Heart right ventricle (tissue), 16 donors: Measurements from ENCODE around the gene PSENEN. TPM values are rescaled to one million over a fixed set of nuclear protein-coding genes. Genes with fewer than 3 reads are reported as not detected.

ENCODE experiments used
- ATAC-seq, 8 donors: fragments of 200-7000 bp; cut with Tn5 transposase; one replicate each; pipeline ENCODE4 v1.9.1; 2020; ENCODE audit warnings: mild to moderate bottlenecking in 8 of 8, moderate library complexity in 8 of 8, moderate number of reproducible peaks in 1 of 8
- DNase-seq, 2 donors: peaks; one replicate each; pipeline ENCODE4 v3.0.0-alpha.2; 2020
- H3K27ac ChIP-seq, 10 donors: fragments of 200-600 bp; sonication (generic) in 2 of 10; one replicate each; pipeline versions ENCODE4 v1.5.0 to v1.8.0; 2020 to 2022; ENCODE audit warnings: mild to moderate bottlenecking in 3 of 10
- H3K27me3 ChIP-seq, 7 donors: fragments of 200-600 bp; one replicate each; pipeline ENCODE4 v1.8.0; 2021 to 2022; ENCODE audit warnings: mild to moderate bottlenecking in 2 of 7
- H3K36me3 ChIP-seq, 9 donors: fragments of 200-600 bp; sonication (generic) in 1 of 9; one replicate each; pipeline versions ENCODE4 v1.5.0 to v1.8.0; 2020 to 2022; ENCODE audit warnings: mild to moderate bottlenecking in 2 of 9
- H3K4me1 ChIP-seq, 9 donors: fragments of 200-600 bp; sonication (generic) in 1 of 9; one replicate each; pipeline versions ENCODE4 v1.5.0 to v1.8.0; 2020 to 2022; ENCODE audit warnings: mild to moderate bottlenecking in 4 of 9
- H3K4me3 ChIP-seq, 10 donors: fragments of 200-600 bp; sonication (generic) in 2 of 10; one replicate each; pipeline versions ENCODE4 v1.5.0 to v1.8.0; 2020 to 2022; ENCODE audit warnings: mild to moderate bottlenecking in 7 of 10, moderate library complexity in 2 of 10
- H3K9me3 ChIP-seq, 11 donors: fragments of 200-600 bp in 10 of 11; sonication (generic) in 2 of 11; one replicate each; pipeline versions ENCODE4 v1.5.0 to v1.8.0; 2013 to 2022; ENCODE audit warnings: mild to moderate bottlenecking in 2 of 11, control low read depth in 1 of 11, moderate library complexity in 1 of 11
- WGBS, 2 donors: extraction: QIAGEN DNeasy Blood & Tissue Kit; methylation state at CpG; one replicate each; pipeline ENCODE4 v1.1.7; 2013; ENCODE audit warnings: inconsistent platforms in 1 of 2; 5-methylcytosine and 5-hydroxymethylcytosine counted together
- intact Hi-C, 10 donors: fragments of 100-400 bp; cut with DNase I; formaldehyde crosslinking; loops; one replicate each; pipeline versions ENCODE4 v1.11.1 to v1.14.2; 2022
- polyA plus RNA-seq, 2 donors: library from polyadenylated mRNA; stranded (reverse); fragments of 200-250 nt; gene quantifications; one replicate each; pipeline ENCODE4 v1.2.3, GENCODE V29; 2013
- total RNA-seq, 10 donors: library from RNA; stranded (reverse); fragmentation: NEBNext Ultra II Directional in 3 of 10; extraction: Animal tissue kit (Norgen Biotek cat#: 25700) in 3 of 10; gene quantifications; one replicate each; pipeline versions ENCODE4 v1.2.1 to v1.2.4, GENCODE V29; 2021 to 2023
- TF ChIP-seq, protein P1 (sequence below), 9 donors: fragments of 200-600 bp; sonication (generic) in 2 of 9; IDR thresholded peaks; one replicate each; pipeline versions ENCODE4 v1.5.0 to v1.8.0; 2021 to 2022; ENCODE audit warnings: antibody characterized with exemption in 9 of 9, mild to moderate bottlenecking in 5 of 9, moderate library complexity in 1 of 9
- donor health status: Arrhythmogenic right ventricular cardiomyopathy.
- donor health status: ischemic (EF 13 %, LVEDD 7.1; RV severe dilation, severe dysfunction).
- donor health status: healthy with polysubstance abuse.
- donor health status: DM: no; HTN: yes; CAD: no.
- donor health status: DM: no; HTN: no; CAD: no.
- donor health status: ischemic (EF 25% LVEDD 6.9; RV normal size, moderate dysfunction).
- donor health status: ischemic (EF 25% LVEDD 5.7; RV mildly dilated, moderate dysfunction).
- donor health status: healthy.
- donor health status: DM: yes; HTN: yes; CAD: no.
- donor health status: Ischemic cardiomyopathy.
- donor health status: ischemic (EF 35%, LVEDD 5.7; RV mildly dilated, moderate dysfunction).
- donor health status: nonischemic (EF 11% LVEDD 7.7; RV severe dilation, severe dysfunction).
- donor health status: DM: yes; HTN: yes; CAD: no.
- donor health status: PGD.
- donor health status: ischemic (EF 29% LVEDD 5.4; RV normal size, mild dysfunction).
- donor health status: nonischemic (EF 23%, LVEDD 6.1; RV moderate dilation, normal function).

Gene PSENEN
- total and polyA plus RNA-seq, 12 donors: 34.8 to 149 (median 47.2) TPM

DNA sequence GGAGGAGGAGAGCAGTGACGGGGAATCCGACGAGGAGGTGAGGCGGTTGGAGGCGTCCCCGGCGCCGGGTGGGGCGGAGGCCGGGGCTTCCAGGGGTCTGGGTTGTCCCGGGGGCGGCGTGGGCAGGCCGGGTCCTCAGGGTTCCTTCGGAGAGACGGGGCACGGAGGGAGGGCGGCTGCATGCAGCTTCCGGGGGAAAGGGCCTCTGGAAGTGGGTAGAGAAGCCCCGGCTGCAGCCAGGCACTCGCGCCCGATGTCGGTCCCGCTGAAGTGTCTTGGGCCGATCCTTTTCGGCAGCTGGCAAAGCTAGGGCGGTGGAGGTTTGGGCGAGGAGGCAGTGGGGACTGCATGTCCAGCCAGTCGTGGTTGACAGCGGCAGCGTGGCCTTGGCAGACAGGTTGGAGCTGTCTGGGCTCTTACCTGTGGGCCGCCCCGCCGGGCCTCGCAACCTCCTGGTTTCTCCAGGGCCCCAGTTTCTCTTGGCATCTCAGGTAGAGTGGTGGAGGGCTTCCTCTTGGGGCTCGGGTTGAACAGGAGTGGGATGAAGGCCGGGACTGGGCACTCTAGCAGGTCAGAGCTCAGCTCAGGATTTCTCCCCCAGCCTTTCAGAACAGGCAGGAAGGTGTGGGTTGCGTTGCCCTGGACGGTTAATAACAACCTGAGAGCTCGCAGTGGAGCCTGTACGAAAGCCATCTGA is 27.0 kb upstream of the PSENEN start:
- peak; percentile 40 to 49 for DNase-seq
- intact Hi-C loops: loop anchor here in 7 of 10 donors (2.0 to 10.0 kb wide), 7 partner anchors 26 to 206 kb away; partner anchors contain the start of genes TMEM147 (in 4 of the 7), DMKN (in 1 of the 7), PSENEN (in 1 of the 7) and U2AF1L4 (in 1 of the 7)

GRCh38 chr19:35719402-35720162 is 25.9 kb upstream of the PSENEN start:
- Histone ChIP-seq H3K4me3 (peak overlapping the region in 4 of 10 donors; percentile 68 to 98 (median 84)), H3K4me1 (peaks cover 6 to 34% (median 27%) of the 10 kb centered on the region in 9 donors), H3K9me3 (no peaks in the 10 kb centered on the region), H3K27ac (peak overlapping the region in 3 of 10 donors; percentile 23 to 93 (median 23)), H3K36me3 (peaks cover 0 to 52% (median 33%) of the 10 kb centered on the region in 9 donors), H3K27me3 (no peaks in the 10 kb centered on the region)
- ATAC-seq (no peak), DNase-seq (no peak)
- WGBS, 2 donors: 84 to 87% methylated on average over 32 of the region's 32 CpGs
- TF ChIP-seq, protein P1, sequence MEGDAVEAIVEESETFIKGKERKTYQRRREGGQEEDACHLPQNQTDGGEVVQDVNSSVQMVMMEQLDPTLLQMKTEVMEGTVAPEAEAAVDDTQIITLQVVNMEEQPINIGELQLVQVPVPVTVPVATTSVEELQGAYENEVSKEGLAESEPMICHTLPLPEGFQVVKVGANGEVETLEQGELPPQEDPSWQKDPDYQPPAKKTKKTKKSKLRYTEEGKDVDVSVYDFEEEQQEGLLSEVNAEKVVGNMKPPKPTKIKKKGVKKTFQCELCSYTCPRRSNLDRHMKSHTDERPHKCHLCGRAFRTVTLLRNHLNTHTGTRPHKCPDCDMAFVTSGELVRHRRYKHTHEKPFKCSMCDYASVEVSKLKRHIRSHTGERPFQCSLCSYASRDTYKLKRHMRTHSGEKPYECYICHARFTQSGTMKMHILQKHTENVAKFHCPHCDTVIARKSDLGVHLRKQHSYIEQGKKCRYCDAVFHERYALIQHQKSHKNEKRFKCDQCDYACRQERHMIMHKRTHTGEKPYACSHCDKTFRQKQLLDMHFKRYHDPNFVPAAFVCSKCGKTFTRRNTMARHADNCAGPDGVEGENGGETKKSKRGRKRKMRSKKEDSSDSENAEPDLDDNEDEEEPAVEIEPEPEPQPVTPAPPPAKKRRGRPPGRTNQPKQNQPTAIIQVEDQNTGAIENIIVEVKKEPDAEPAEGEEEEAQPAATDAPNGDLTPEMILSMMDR (IDR thresholded peaks at IDR 0.05): no peak
- intact Hi-C loops: loop anchor here in 7 of 10 donors (2.0 to 10.0 kb wide), 7 partner anchors 25 to 207 kb away; partner anchors contain the start of genes TMEM147 (in 4 of the 7), DMKN (in 1 of the 7), PSENEN (in 1 of the 7) and U2AF1L4 (in 1 of the 7)

More for the DNA sequence above, 27.0 kb upstream of the PSENEN start:
- no peak for ATAC-seq
- Histone ChIP-seq H3K36me3 (peaks cover 0 to 41% (median 23%) of the 10 kb centered on the region in 9 donors), H3K4me3 (peak overlapping the region; percentile 68 to 98 (median 84)), H3K9me3 (no peaks in the 10 kb centered on the region), H3K27ac (peak overlapping the region; percentile 78 to 97 (median 90)), H3K27me3 (no peaks in the 10 kb centered on the region), H3K4me1 (peaks cover 6 to 34% (median 27%) of the 10 kb centered on the region in 9 donors)
- TF ChIP-seq, protein P1 (IDR thresholded peaks at IDR 0.05): no peak
- WGBS, 2 donors: 1 to 2% methylated on average over 42 of the region's 42 CpGs

DNA sequence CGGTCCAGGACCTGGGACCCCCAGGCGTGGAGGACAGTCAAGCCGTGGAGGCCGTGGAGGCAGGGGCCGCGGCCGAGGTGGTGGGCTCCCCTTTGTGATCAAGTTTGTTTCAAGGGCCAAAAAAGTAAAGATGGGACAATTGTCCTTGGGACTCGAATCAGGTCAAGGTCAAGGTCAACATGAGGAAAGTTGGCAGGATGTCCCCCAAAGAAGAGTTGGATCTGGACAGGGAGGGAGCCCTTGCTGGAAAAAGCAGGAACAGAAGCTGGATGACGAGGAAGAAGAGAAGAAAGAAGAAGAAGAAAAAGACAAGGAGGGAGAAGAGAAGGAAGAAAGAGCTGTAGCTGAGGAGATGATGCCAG is 25.3 kb upstream of the PSENEN start:
- Histone ChIP-seq H3K36me3 (peaks cover 0 to 57% (median 39%) of the 10 kb centered on the region in 9 donors), H3K27ac (peak overlapping the region in 2 of 10 donors; percentile 23), H3K4me3 (no peak overlapping the region), H3K4me1 (peaks cover 6 to 34% (median 27%) of the 10 kb centered on the region in 9 donors), H3K27me3 (no peaks in the 10 kb centered on the region), H3K9me3 (no peaks in the 10 kb centered on the region)
- no peak for DNase-seq
- TF ChIP-seq, protein P1 (IDR thresholded peaks at IDR 0.05): no peak
- ATAC-seq: no peak
- WGBS, 2 donors: 89 to 93% methylated on average over 9 of the region's 9 CpGs
- intact Hi-C loops: no loop called here

DNA sequence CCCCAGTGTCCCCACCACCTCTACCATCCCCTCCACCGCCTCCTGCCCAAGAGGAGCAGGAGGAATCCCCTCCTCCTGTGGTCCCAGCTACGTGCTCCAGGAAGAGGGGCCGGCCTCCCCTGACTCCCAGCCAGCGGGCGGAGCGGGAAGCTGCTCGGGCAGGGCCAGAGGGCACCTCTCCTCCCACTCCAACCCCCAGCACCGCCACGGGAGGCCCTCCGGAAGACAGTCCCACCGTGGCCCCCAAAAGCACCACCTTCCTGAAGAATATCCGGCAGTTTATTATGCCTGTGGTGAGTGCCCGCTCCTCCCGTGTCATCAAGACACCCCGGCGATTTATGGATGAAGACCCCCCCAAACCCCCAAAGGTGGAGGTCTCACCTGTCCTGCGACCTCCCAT is 24.8 kb upstream of the PSENEN start:
- TF ChIP-seq, protein P1 (IDR thresholded peaks at IDR 0.05): no peak
- ATAC-seq: no peak
- no peak for DNase-seq
- Histone ChIP-seq H3K36me3 (peaks cover 0 to 62% (median 44%) of the 10 kb centered on the region in 9 donors), H3K4me1 (peaks cover 6 to 29% (median 22%) of the 10 kb centered on the region in 9 donors), H3K27me3 (no peaks in the 10 kb centered on the region), H3K4me3 (no peak overlapping the region), H3K27ac (no peak overlapping the region), H3K9me3 (no peaks in the 10 kb centered on the region)
- WGBS, 2 donors: 80 to 83% methylated on average over 17 of the region's 17 CpGs
- intact Hi-C loops: no loop called here
